Endothelial cell of umbilical vein (primary cell): ENCODE data around the gene LTA4H.

ENCODE experiments used
- MYC ChIP-seq: IDR thresholded peaks from one replicate; pipeline ENCODE4 v1.6.1; 2011; ENCODE audit warnings: mild to moderate bottlenecking, low read depth, low read length
- POLR2A ChIP-seq: IDR thresholded peaks from 2 replicates; pipeline ENCODE4 v1.6.1; 2012; ENCODE audit warnings: low read depth, mild to moderate bottlenecking, control low read depth, low read length
- TF ChIP-seq, protein P1 (sequence below), 2 donors: IDR thresholded peaks; 1 replicate in 1 of 2; 2 replicates in 1 of 2; pipeline ENCODE4 v1.5.1; 2011; ENCODE audit warnings: low read length in 2 of 2, mild to moderate bottlenecking in 2 of 2, moderate library complexity in 2 of 2, control low read depth in 1 of 2, inconsistent platforms in 1 of 2, low read depth in 1 of 2; ENCODE audit not compliant: insufficient read depth in 1 of 2; ENCODE audit errors: extremely low read depth in 1 of 2

DNA sequence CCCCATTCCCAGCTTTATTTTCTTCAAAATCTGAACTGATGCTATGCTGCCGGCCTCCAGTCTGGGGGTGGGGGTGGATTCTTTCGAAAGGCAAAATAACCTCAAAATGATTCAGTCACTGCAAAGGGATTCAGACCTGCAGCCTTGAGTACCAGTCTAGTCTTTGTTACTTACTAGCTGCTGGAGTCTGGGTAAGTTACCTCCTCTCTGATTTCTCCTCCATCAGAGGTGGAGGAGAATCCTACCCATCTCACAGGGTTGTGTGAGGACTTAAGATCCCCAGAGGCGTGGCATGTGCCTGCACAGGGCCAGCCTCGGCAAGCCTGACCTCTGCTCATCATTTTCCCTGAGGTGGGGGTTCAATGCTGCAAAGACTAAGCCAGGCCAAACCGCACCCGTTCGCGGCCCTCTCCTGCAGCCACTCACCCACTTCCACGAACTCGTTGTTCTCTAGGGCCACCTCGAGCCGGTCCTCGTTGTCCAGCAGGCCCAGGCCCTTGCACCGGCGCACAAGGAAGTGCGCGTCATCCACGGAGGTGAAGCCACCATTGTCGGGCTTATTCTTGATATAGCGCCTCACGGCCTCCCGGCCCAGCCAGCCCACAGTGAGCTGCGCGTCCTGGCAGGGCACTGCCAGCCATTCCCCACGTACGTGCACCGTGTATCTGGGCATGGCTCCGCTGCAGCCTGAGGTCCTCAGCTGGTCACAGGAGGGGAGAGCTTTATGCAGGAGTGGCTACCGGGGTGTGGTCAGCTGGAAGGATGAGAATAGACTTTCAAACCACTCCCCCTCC is 40.0 kb downstream of the LTA4H start:
- TF ChIP-seq, protein P1, sequence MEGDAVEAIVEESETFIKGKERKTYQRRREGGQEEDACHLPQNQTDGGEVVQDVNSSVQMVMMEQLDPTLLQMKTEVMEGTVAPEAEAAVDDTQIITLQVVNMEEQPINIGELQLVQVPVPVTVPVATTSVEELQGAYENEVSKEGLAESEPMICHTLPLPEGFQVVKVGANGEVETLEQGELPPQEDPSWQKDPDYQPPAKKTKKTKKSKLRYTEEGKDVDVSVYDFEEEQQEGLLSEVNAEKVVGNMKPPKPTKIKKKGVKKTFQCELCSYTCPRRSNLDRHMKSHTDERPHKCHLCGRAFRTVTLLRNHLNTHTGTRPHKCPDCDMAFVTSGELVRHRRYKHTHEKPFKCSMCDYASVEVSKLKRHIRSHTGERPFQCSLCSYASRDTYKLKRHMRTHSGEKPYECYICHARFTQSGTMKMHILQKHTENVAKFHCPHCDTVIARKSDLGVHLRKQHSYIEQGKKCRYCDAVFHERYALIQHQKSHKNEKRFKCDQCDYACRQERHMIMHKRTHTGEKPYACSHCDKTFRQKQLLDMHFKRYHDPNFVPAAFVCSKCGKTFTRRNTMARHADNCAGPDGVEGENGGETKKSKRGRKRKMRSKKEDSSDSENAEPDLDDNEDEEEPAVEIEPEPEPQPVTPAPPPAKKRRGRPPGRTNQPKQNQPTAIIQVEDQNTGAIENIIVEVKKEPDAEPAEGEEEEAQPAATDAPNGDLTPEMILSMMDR (IDR thresholded peaks at IDR 0.05; ENCODE audit: extremely low read depth in 1 of 2, insufficient read depth in 1 of 2, low read depth in 1 of 2, low read length in 2 of 2) = no peak
- no peak for TF ChIP-seq POLR2A
- no peak for TF ChIP-seq MYC
